Measurements from ENCODE around the gene MARK2. TPM values are rescaled to one million over a fixed set of nuclear protein-coding genes. Genes with fewer than 3 reads are reported as not detected.

The MARK2 gene
- total RNA-seq, 1 donor from 2014 or later = 40.1 TPM

DNA sequence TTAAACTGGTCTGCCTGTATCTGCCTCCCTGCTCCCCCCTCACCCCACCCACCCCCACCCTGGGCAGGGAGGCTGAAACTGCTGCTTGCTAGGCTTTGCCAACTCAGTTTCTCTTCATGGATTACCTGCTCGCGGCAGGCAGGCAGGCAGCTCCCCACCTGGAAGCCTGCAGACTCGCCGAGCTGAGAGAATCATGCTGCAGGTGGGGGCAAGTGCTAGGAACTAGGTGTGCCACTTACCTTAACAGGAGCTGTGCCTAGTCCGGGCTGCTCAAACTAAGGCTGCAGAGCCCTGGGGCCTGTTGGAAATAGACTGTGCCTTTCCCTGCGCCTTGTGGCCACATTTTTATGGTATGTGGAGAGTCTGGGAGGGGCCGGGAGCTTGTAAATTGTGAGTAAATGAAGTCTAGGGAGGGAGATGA, 30.3 kb downstream of the MARK2 start:
- TF ChIP-seq, protein P1, sequence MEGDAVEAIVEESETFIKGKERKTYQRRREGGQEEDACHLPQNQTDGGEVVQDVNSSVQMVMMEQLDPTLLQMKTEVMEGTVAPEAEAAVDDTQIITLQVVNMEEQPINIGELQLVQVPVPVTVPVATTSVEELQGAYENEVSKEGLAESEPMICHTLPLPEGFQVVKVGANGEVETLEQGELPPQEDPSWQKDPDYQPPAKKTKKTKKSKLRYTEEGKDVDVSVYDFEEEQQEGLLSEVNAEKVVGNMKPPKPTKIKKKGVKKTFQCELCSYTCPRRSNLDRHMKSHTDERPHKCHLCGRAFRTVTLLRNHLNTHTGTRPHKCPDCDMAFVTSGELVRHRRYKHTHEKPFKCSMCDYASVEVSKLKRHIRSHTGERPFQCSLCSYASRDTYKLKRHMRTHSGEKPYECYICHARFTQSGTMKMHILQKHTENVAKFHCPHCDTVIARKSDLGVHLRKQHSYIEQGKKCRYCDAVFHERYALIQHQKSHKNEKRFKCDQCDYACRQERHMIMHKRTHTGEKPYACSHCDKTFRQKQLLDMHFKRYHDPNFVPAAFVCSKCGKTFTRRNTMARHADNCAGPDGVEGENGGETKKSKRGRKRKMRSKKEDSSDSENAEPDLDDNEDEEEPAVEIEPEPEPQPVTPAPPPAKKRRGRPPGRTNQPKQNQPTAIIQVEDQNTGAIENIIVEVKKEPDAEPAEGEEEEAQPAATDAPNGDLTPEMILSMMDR (IDR thresholded peaks at IDR 0.05; ENCODE audit: insufficient read depth, low read length, poor library complexity, severe bottlenecking) = no peak
- Histone ChIP-seq H3K4me3 (ENCODE audit: low read depth, low read length) (no peak overlapping the region), H3K27me3 (ENCODE audit: control insufficient read depth, insufficient read depth, low read length) (no peaks in the 10 kb centered on the region), H3K36me3 (ENCODE audit: control insufficient read depth, insufficient read depth, low read length) (no peaks in the 10 kb centered on the region)
- DNase-seq (ENCODE audit: low read depth) = no peak

DNA sequence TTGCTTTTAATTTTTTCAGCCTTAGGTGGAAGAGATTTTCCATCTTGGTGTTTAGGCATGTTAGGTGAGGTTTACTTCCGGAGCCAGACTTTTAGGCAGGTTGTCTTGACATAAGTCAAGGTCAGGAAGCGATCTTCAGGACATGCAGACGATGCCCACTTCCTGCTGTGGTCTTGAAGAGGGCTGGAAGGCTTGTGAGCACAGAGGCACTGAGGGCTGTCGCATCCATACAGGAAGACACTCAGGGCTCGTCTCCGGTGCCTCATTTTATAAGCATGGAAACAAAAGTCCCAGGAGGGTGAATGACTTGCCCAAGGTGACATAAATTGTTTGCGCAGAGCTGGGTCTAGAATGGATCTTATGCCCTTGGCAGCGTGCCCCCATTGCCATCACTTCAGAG, 30.8 kb downstream of the MARK2 start:
- DNase-seq (ENCODE audit: low read depth) = no peak
- Histone ChIP-seq H3K27me3 (ENCODE audit: control insufficient read depth, insufficient read depth, low read length) (no peaks in the 10 kb centered on the region), H3K4me3 (ENCODE audit: low read depth, low read length) (no peak overlapping the region), H3K36me3 (ENCODE audit: control insufficient read depth, insufficient read depth, low read length) (no peaks in the 10 kb centered on the region)
- TF ChIP-seq, protein P1 (IDR thresholded peaks at IDR 0.05; ENCODE audit: insufficient read depth, low read length, poor library complexity, severe bottlenecking) = no peak

DNA sequence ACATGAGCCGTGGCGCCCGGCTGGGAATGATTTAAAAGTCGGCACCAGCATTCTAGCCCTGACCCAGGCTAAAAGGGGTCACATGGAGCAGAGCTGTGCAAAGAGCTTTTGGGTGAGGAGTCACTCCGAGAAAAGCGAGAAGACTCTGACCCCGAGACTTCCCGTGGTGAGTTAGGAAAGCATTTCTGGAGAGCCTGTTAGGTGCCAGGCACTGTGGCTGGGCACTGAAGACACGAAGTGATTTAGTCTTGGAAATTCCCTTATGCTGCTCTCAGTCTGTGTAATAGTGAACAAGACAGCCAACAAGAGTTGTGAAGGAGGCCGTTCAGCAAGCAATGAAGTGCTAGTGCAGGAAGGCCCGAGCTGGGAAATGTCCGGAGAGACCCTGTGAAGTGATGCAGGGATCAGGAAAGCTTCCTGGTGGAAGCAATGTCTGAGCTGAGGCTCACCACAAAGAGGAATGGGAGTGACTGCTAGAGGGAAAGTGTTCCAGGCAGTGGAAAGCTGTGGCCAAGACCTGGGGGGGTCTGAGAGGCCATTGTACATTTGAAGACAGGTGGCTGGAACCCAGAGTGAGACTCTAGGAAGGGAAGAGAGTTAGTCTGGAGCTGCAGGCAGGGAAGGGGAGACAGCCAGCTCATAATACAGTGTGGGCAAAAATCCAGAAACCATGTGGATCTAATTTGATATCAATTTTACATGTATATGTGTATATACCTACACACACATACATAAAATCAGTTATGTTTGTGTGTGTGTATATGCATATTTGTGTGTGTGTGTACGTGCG, 31.6 kb downstream of the MARK2 start:
- Histone ChIP-seq H3K36me3 (ENCODE audit: control insufficient read depth, insufficient read depth, low read length) (no peaks in the 10 kb centered on the region), H3K4me3 (ENCODE audit: low read depth, low read length) (no peak overlapping the region), H3K27me3 (ENCODE audit: control insufficient read depth, insufficient read depth, low read length) (no peaks in the 10 kb centered on the region)
- DNase-seq (ENCODE audit: low read depth) = no peak
- TF ChIP-seq, protein P1 (IDR thresholded peaks at IDR 0.05; ENCODE audit: insufficient read depth, low read length, poor library complexity, severe bottlenecking) = no peak

DNA sequence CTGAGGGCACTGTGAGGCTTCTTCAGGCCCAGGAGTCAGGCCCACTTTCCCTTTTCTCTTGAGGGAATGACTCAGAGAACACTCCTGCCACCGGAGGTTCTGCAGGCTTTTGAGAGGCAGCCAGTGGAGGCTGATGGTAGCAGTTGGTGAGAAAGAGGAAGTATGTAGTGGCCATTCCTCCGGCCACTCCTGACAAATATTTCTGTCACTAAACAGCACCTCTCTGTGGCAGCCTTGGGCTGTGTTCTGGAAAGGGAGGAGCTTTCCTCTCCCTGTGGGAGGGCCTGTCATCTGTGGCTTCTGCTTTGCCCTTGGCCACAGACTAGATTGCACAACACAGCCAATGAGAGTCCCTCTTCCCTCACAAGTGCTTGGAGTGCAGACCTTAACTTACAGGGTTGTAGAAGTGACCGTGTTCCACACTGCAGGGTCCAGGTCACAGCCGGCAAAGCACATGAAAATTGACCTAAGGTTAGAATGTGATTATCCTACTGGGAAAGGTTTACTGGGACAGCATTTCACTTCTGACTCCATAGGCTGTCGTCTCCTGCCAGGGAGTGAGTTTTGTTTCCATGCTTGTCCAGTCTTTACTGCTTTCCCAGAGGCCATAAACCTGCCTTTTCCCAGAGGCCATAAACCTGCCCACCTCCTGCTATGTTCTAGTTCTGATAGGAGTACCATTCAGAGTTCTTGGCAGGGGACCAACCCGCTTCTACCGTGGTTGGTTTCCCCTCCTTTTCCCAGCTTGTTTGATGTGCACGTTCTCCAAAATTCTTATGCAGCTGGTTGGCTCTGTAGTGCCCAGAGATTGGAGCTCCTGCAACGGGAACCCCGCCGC, 33.3 kb downstream of the MARK2 start:
- Histone ChIP-seq H3K36me3 (ENCODE audit: control insufficient read depth, insufficient read depth, low read length) (no peaks in the 10 kb centered on the region), H3K27me3 (ENCODE audit: control insufficient read depth, insufficient read depth, low read length) (no peaks in the 10 kb centered on the region), H3K4me3 (ENCODE audit: low read depth, low read length) (no peak overlapping the region)
- DNase-seq (ENCODE audit: low read depth) = peak; percentile 82
- TF ChIP-seq, protein P1 (IDR thresholded peaks at IDR 0.05; ENCODE audit: insufficient read depth, low read length, poor library complexity, severe bottlenecking) = peak; percentile 29

DNA sequence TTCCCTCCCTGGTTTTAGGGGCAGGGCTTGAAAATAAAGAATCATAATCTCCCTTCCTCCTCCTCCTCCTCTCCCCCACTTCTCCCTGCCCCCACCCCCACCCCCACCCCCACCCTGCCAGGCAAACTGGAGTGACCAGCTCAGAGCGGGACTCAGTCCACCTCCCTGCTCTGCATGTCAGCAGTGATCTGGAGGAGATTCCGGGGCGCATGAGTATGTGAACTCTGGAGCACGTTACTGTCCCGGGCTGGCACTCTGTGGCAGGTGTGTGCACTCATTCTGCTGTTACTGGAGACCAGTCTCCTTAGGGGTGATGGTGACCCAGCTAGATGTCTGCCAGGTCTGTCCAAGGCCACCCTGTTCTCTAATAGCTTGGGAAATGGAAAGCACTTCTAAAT, 33.9 kb downstream of the MARK2 start:
- no peak for DNase-seq (ENCODE audit: low read depth)
- Histone ChIP-seq H3K36me3 (ENCODE audit: control insufficient read depth, insufficient read depth, low read length) (no peaks in the 10 kb centered on the region), H3K4me3 (ENCODE audit: low read depth, low read length) (no peak overlapping the region), H3K27me3 (ENCODE audit: control insufficient read depth, insufficient read depth, low read length) (no peaks in the 10 kb centered on the region)
- TF ChIP-seq, protein P1 (IDR thresholded peaks at IDR 0.05; ENCODE audit: insufficient read depth, low read length, poor library complexity, severe bottlenecking) = no peak
